HS-5 (cell line): ENCODE measurements around the gene CACNA1H.

Source experiments
- DNase-seq: peaks from one replicate; pipeline ENCODE4 v3.0.0-alpha.2; 2012; ENCODE audit warnings: low read depth

Gene CACNA1H

DNA sequence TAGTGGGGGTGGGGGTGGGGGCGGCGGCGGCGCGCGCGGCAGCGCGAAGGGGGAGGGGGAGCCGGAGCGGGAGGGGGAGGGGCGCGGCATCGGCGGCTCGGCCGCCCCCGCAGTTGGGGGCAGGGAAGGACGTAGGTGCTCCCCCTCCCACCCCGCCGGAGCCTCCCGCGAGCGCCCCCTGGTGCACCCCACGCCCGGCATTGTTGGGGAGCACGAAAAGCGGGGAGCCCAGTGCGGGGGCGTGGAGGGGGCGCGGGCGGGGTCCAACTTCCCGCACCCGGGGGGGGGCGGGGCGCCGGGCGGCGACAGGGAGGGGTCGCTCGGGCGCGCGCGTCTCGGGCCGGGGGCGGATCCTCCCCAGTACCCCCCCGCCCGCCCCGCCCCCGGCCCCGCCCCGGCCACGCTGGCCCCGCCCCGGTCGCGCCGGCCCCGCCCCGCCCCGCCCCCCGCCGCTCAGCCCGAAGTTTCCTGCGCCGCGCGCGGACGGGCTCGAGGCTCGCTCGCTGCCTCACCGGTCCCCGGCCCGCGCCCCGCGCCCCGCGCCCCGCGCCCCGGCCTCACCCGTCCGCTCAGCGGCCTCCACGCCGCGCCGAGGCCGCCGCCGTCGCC, at the start of gene CACNA1H:
Gene CACNA1H (plus strand): TSS at position 456 of the 609 bp plus-strand sequence. CDS start 632 bp downstream, outside the sequence.
- DNase-seq = no peak

DNA sequence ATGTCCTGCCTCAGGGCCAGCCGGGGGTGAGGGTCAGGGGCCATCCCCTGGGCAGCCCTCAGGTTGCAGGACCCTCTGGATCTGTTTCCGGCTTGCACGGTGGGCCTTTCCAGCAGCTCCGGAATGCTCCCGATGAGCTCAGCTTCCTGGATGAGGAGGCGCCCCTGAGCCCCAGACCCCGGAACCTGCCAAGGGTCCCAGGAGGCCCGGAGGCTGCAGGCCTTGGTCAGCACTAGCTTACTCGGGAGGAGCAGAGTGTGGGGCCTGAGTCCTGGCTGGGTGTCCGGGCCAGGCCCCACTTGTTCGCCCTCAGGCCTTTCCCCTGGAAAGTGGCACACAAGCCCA, 49.3 kb upstream of the CACNA1H start:
- DNase-seq = no peak

DNA sequence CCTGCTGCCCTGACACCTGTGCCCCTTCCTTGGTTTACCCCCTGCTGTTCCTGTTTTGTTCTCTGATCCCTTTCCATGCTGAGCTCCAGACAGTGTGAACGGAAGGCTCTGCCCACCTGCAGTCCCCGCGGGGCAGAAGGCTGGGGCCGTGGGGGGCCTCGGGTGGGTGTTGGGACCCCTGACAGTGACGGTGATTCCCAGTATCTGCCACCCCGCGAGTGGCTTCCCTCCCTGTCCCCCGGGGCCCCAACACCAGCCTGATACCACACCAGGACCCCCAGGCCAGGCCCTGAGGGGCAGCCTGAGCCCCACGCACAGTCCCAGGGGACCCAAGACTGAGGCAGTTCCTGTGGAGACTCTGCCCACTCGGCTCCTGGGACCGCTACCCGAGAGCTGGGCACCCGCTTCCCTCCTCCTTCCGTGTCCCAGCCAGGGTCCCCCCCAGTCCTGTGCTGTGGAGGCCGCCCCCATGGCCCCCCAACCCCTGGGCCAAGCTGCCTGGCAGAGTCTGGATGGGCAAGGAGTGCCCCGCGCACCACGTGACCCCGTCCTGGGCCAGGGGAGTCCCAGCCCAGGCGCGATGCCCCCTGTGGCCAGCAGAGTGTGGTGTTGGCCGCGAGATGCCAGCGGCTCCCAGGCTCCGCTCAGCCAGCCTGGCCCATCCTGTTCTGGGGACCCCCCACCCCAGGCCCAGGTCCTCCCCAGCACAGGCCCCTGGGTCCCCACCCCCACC, 46.9 kb upstream of the CACNA1H start:
- no peak for DNase-seq

DNA sequence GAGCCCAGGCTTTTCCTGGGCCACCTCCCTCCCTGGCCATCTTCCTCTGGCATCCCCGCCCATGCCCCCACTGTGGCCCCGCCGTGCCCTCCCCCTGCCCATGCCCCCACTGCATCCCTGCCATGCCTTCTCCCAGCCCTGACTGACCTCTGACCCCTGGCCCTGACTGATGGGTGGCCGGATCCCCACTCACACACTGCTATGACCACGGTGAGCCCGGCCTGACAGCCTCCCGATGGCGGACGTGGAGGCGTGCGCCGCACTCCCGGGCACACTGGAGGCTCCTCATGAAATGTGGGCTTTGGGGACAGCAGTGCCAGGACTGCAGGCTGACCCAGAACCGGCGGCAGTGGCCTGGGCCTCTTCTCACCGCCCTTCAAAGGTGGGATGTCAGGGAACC, 46.2 kb upstream of the CACNA1H start:
- DNase-seq = no peak

DNA sequence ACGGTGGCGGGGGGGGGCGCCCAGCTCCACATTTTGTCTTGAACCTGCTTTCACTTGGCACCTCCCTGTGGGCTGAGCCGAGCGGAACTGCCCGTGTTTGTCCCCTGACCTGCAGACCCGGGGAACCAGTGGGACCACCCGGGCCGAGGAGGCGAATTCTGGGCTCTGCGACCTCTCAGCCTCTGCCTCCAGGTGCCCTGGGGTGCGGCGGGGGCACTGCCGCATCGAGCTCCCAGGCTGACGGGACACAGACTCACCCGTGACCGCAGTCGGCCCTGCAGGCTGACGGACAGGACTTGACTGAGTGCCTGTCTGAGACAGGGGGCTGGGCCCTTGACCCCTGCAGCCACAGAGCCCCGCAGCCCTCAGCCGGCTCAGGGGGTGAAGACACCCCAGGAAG, 45.8 kb upstream of the CACNA1H start:
- no peak for DNase-seq

DNA sequence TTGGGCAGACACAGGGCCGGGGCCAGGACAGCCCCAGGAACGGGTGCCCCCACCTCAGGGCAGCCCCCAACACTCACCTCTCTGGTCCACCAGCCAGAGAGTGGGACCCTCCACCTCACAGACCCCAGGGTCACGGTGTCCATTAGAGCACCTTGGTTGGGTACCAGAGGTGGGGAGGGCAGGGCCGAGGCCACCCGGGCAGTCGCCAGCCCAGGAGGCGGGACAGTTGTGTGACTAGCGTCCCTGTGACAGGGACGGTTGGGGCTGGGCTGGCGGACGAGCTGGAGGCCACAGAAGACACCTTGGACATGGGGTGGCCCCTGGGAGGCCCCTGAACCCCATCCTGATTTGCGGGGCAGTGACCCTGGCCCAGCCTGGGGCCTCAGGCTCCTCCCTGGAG, 45.2 kb upstream of the CACNA1H start:
- DNase-seq = no peak

DNA sequence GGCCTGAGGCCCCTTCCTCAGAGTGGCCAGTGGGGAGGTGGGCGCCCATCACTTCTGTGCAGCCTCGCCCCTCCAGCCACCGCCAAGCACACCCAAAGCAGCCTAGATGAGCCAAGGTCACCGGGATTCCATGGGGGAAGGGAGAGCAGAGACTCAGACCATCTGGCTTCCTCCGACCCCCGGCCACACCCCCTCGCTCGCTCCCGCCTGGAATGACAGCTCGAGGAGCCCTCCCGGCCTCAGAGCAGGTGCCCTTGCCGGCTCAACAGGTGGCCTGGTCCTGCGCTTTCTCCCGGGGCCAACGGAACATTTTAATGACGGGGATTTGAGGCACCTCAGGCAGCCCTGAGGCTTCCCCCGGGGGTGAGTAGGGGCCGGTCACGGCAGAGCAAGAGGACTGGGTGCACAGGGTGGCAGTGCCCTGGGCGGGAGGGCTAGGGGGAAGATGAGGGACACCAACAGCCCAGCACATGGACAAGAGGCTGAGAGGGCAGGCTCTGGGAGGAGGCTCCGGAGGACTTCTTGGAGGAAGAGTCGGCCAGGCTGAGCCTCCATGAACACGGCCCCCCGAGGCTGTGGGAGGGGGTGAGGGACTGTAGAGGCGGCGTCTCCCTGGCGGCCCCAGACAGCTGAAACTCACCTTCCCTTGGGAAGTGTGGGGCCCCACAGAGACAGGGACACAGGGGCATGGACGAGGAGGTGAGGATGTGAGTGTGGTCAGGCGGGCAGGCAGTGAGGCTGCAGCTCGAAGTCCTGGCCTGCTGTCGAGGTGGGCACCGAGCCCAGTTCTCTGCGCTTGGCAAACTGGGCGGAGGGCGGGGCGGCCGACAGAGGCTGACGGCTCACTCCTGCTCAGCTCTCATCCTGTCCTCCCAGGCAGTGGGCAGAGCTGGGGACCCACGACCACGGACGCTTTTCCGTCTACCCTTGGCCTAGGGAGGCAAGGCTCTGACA, 44.3 kb upstream of the CACNA1H start:
- DNase-seq = no peak

DNA sequence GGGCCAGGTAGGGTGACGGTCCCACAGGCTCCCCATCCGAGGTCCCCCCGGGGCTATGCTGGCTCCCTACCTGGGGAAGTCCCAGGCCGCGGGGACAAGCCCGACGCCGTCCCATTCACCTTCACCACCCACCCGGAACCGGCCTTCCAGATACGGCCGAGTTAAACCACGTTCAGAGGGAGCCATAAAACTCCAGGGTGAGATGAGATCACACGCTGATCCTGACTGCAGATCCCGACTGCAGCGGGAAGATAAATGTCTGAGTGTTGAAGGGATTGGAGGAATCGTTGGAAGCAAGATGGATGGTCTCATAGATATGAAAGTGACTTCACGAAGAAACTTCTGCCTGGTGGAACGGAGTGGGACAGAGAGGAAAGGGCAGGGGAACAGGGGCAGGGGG, 43.3 kb upstream of the CACNA1H start:
- DNase-seq = no peak

DNA sequence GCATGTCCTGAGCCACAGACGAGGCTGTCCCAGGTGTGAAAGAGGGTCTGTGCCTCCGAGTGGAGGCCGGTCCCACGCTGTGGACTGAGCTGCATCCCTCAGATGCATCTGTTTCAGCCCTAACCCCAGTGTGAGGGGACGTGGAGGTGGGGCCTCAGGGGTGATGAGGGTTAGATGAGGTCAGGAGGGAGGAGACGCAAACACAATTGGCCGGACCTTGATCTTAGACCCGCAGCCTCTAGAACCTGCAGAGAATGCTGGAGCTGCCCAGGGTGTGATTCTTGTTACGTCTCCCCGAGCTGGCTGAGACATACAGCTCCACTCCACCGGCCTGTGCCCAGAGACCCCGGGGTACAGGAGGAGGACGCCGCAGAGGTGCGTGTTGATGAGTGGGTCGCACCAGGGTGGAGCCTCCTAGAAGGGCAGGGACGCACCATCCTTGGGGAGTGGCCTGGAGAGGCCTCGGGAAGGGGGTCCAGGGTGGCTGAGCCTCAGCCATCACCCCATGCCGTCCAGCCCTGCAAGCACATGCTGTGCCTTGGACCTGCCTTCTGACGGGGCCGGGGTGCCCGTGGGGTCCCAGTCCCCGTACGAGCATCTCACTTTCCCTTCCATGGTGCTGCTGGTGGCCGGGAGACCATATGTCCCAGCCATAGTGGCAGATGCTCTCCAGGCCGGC, 40.3 kb upstream of the CACNA1H start:
- DNase-seq = no peak

DNA sequence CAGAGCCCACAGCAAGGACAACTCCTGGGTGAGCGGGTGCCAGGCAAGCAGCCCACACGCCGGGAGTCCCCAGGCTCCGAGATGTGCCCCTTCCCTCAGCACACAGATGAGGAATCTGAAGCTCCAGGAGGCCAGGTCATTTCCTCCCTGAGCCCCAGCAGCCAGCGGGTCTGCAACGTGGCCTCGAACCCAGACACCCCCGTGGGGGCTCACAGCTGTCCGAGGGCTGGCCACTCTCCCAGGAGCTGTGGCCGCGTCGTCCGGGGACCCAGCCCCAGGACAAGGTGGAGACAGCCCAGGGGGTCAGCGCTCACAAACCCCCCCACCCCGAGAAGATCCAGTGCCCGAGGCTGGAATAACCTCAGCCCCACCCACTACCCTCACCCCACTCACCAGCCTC, 39.4 kb upstream of the CACNA1H start:
- no peak for DNase-seq

DNA sequence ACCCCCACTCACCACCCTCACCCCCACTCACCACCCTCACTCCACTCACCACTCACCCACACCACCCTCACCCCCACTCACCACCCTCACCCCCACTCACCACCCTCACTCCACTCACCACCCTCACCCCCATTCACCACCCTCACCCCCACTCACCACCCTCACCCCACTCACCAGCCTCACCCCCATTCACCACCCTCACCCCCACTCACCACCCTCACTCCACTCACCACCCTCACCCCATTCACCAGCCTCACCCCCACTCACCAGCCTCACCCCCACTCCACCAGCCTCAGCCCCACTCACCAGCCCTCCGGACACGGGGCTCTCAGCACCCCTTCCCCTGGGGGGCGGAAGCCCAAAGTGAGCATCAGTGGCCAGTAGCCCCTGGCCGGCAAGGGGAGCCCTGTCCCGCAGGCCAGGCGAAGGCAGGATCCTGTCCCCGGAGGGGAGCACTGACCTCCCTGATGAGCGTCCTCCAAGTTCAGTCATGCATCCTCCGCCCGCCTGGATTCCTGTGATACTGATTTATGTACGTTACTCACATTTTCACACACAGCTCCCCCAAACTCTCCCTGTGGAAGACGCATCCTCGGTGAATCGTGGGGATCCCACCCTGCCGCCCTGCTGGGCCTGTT, 38.9 kb upstream of the CACNA1H start:
- DNase-seq = no peak

DNA sequence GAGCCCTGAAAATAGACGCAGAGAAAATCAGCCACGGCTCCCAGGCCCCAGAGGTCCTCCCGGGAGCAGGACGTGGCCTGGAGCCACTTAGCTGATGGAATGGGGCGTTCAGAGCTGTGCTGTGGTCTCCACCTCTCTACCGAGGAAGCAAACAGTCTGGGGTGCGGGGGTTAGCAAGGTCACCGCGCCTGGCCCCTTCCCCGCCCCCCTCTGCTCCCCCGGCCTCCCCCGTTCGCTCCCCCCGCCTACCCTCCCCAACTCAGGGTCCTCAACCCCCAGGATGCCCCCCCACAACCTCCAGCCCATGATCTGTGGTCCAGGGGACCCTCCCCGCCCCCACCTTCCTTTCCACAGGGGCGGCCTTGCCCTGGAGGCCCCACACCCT, 36.2 kb upstream of the CACNA1H start:
- no peak for DNase-seq

DNA sequence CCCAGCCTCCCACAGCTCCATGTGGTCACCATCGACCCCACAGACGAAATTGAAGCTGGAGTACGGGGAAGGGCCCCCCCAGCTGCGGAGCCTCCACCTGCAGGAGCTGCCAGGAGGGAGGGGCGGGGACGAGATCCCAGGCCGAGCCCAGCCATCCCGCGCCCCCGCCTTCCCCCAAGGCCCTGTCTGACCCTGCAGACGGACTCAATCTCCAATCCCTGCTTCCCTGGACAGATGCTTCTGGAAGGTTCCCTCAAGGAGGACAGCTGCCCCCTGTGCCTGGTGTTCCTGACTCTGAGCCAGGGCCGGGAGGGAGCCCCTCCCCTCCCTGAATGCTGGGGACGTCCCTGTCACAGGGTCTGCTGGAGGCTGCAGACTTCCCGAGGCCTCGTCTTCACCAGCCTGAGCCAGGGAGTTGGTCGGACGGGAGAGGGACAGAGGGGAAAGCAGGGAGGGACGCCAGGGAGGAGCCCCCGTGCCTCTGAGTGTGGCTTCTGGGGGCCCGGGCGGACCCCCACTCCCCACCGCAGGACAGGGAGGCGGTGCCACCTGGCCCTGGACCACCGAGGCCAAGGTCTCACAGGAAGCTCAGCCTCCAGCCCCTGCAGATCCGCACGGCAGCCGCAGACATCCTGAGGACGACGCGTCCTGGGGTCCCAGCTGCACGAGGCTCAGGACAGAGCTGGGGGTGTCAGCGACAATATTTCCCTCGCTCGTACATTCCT, 35.6 kb upstream of the CACNA1H start:
- no peak for DNase-seq

DNA sequence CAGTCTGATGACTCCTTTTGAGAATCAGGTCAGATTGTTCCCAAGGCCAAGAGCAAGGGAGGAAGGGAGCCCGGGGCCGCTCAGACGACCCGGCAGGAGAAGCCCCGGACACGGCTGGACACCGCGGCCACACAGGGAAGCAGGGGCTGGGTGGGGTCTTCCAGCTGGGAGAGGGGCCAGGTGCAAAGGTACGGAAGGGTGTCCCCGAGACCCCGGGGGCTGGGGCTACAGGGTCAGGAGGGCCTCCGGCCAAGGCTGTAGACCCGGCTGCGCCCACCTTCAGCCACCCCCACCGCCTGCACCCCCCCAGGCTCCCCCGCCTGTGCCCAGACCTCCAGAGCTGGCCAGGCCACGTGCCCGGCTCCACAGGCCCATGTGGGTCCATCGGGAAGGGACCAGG, 35.0 kb upstream of the CACNA1H start:
- DNase-seq = no peak

DNA sequence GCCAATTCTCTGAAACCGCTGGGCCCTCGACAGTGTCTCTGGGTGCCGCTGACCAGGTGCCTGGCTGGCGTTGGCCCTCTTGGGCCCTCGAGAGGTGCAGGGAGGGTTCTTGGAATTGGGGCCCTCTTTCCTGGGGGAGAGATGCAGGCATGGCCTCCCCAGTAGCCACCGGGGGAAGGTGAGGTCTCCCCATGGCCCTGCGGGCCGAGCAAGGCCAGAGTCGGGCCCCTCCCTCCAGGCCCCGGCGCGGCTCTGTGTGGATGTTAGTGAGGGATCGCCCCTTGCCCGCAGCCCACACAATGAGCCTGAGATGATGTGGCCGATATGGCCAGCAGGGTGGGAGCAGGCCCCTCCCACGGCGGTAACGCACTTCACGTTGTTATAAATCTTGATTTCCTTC, 33.8 kb upstream of the CACNA1H start:
- no peak for DNase-seq

DNA sequence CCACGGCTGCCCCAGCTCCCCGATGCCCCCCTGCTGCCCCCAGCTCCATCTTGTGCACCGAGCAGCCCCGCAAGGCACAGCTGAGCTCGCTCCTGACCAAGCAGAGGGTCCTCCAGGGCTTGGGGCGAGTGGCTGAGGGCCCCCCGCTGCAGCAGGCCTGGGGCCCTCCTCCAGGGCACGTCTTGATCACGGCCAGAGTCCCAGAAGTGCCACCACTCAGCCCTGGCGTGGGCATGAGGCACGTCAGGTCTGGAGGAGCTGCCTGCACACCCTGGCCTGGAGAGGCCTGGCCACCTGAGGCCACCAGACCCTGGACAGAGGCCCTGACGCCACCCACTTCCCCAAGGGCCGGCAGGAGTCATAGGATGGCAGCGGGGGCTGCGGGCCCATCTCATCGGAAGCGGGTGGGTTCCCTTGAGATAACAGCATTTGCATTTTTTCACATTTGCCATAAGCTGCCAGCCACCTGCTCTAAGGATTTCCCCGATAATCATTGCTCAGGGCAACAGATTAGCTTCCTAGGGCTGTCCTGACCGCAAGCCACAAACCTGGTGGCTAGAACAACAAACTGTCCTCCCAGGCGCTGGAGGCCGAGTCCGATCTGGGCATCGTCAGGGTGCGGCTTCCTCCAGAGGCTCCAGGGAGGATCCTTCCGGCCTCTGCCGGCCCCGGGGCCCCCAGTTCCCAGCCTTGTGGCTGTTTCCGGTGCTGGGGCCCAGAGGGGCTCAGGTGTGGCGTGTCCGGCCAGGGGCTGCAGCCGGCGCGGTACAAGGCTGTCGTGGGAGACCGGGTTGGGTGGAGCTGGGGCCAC, 32.9 kb upstream of the CACNA1H start:
- DNase-seq = no peak

DNA sequence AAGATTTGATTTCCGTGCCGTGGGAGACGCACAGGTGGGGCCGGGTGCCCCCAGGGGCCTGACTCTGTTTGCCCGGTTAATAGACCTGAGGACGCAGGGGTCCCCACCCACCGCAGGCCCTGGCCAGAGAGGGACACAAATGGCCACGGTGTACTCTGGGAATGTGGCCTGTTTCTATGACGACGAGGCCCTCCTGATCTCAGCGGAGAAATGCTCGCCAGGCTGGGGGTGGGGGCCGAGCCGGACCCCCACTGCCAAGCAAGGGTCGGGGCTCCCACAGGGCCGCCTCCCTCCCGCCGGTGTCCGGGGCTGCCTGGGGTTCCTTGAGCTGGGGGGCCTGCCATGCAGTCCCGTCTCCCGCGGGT, 32.3 kb upstream of the CACNA1H start:
- DNase-seq = no peak

DNA sequence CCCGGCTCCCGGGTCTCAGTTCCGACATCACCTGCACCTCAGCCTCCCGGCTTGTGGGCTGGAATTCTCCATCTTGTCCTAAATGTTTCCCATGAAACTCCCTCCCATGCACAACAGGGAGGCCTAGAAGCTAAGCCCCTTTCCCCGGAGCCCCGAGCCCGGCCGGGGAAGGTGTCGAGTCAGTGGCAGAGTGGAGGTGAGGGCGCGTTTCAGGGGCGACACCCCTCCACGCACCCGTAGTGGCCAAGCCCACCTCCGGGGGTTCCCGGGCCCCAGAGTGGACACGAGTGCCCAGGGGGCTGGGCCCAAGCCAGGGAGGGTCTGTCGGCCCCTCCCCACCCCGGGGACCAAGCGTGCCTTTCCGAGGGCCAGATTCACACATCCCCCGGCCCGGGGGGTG, 31.9 kb upstream of the CACNA1H start:
- no peak for DNase-seq

DNA sequence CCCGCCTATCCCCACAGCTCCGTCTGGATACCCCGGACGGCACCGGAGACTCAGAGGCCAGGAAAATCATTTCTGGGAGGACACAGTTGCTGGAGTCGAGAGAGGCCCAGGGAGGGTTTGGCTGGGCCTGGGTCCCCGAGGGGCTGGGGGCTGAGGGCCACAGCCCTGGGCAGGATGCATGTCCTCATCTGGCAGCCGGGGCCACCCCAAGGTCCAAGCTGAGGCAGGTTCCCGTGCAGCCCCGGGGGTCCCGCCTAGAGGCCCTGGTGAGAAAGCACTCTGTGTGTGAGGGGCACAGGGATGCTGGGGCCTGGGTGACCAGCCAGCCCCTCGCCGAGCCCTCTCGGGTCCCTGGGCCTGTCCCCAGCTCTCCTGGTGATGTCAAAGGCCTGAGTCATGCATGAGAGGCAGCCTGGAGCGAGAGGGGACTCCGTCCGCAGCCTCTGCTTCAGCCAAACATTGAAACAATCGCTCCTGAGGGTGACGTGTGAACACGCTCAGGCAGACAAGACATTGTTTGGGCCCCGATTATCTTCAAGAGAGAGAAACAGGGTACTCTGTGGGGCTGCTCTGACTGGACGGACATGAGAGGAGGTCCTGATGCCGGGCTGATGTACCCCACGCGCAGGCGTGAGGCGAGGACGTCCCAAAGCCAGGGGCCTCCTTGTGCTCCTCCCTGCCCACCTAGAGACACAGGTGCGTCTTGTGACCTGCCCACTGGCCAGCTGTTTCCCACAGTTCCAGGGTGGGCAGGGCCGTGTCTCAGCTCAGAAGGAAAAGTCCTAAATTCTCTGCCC, 31.1 kb upstream of the CACNA1H start:
- no peak for DNase-seq

DNA sequence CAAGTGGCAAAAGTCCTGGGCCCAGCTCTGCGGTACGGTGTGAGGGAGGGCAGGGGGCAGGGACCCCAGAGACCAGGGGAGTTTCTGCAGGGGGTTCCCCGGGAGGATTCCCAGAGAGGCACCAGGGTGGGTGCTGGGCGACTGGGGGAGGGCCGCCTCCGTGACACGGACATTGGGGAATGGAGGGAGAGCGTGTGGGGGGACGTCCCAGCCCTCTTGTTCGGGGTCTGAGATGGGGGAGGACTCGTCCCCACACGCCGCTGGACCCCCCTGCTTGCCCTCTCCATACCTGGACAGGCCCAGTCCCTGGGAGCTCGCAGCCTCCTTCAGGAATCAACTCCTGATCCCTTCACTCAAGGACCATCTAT, 30.5 kb upstream of the CACNA1H start:
- DNase-seq = no peak
